Gastrocnemius medialis (tissue), 4 donors: ENCODE data around the gene NCKAP1. TPM values are rescaled to one million over a fixed set of nuclear protein-coding genes. Genes with fewer than 3 reads are reported as not detected.

Experiments used
- ATAC-seq, 2 donors: fragments of 150-250 bp; one replicate each; pipeline ENCODE4 v1.9.1; 2016
- DNase-seq, 2 donors: peaks; one replicate each; pipeline ENCODE4 v3.0.0-alpha.2; 2019
- H3K27ac ChIP-seq, 4 donors: fragments of 200-600 bp; sonication (generic); 1 replicate in 1 of 4; 2 replicates in 3 of 4; pipeline ENCODE4 v1.5.1; 2016 to 2018; ENCODE audit warnings: mild to moderate bottlenecking in 2 of 4, moderate library complexity in 1 of 4
- H3K27me3 ChIP-seq, 3 donors: fragments of 200-600 bp; sonication (generic) in 2 of 3; 1 replicate in 1 of 3; 2 replicates in 2 of 3; pipeline versions ENCODE4 v1.5.1 to v1.6.0; 2016 to 2019; ENCODE audit warnings: mild to moderate bottlenecking in 1 of 3, moderate library complexity in 1 of 3
- H3K36me3 ChIP-seq, 2 donors: fragments of 200-600 bp; sonication (generic) in 1 of 2; one replicate each; pipeline ENCODE4 v1.5.1; 2017 to 2018
- H3K4me1 ChIP-seq, 2 donors: fragments of 200-600 bp; sonication (generic) in 1 of 2; one replicate each; pipeline ENCODE4 v1.5.1; 2016 to 2017; ENCODE audit warnings: mild to moderate bottlenecking in 2 of 2
- H3K4me3 ChIP-seq, 4 donors: fragments of 200-600 bp; sonication (generic) in 3 of 4; 1 replicate in 1 of 4; 2 replicates in 3 of 4; pipeline ENCODE4 v1.5.1; 2016 to 2019; ENCODE audit warnings: mild to moderate bottlenecking in 2 of 4
- H3K9me3 ChIP-seq, 3 donors: fragments of 200-600 bp; sonication (generic) in 2 of 3; 1 replicate in 1 of 3; 2 replicates in 2 of 3; pipeline ENCODE4 v1.5.1; 2016 to 2019
- CTCF ChIP-seq, 5 experiments: fragments of 450-650 bp in 3 of 5; fragments of 200-600 bp in 2 of 5; sonication (generic) in 2 of 5; IDR thresholded peaks in 4 of 5; conservative IDR thresholded peaks in 1 of 5; 1 replicate in 4 of 5; 2 replicates in 1 of 5; pipeline ENCODE4 v1.5.1; 2016 to 2019; ENCODE audit warnings: antibody characterized with exemption in 5 of 5, mild to moderate bottlenecking in 3 of 5, moderate library complexity in 3 of 5
- POLR2A ChIP-seq, 2 donors: fragments of 450-650 bp; IDR thresholded peaks; one replicate each; pipeline ENCODE4 v1.6.1; 2017; ENCODE audit warnings: antibody characterized with exemption in 2 of 2, mild to moderate bottlenecking in 2 of 2, moderate library complexity in 2 of 2
- in situ Hi-C, 4 donors: fragments of 200-750 bp; cut with MboI; loops; one replicate each; pipeline versions ENCODE4 v1.15.0 to v1.8.0; 2017; ENCODE audit warnings: low sequenced_read_pairs in 4 of 4
- intact Hi-C: fragments of 100-400 bp; cut with DNase I; formaldehyde crosslinking; loops from one replicate; pipeline ENCODE4 v1.15.1; 2023; ENCODE audit warnings: low total_unique reads
- total RNA-seq, 4 donors: library from RNA; depleted of rRNA; stranded (reverse); fragments of >200 nt; gene quantifications; one replicate each; pipeline versions ENCODE4 v1.1.0 to v1.2.3, GENCODE V29; 2016

The NCKAP1 gene
- total RNA-seq, 4 donors from 2014 or later: 152 to 303 (median 168) TPM

GRCh38 chr2:183027443-183027842, 10.8 kb downstream of the NCKAP1 start:
- Histone ChIP-seq H3K4me3 (no peak overlapping the region), H3K27me3 (no peaks in the 10 kb centered on the region), H3K36me3 (peaks cover 0 to 12% of the 10 kb centered on the region in 2 donors), H3K27ac (no peak overlapping the region), H3K4me1 (peaks cover 92% of the 10 kb centered on the region in 2 donors), H3K9me3 (no peaks in the 10 kb centered on the region)
- TF ChIP-seq CTCF (IDR thresholded peaks at IDR 0.05 in 4 of 5, conservative IDR thresholded peaks at IDR 0.05 in 1 of 5) (no peak), POLR2A (IDR thresholded peaks at IDR 0.05) (no peak)
- in situ Hi-C loops (no loop called here), intact Hi-C loops (no loop called here)
- DNase-seq (no peak), ATAC-seq (no peak)

GRCh38 chr2:183026424-183026823, 11.8 kb downstream of the NCKAP1 start:
- in situ Hi-C loops (no loop called here), intact Hi-C loops (no loop called here)
- ATAC-seq: no peak
- TF ChIP-seq CTCF (IDR thresholded peaks at IDR 0.05 in 4 of 5, conservative IDR thresholded peaks at IDR 0.05 in 1 of 5): no peak
- H3K36me3 ChIP-seq: peaks cover 0 to 12% of the 10 kb centered on the region in 2 donors
- no peaks in the 10 kb centered on the region for H3K9me3 ChIP-seq
- no peak overlapping the region for H3K4me3 ChIP-seq
- no peak for DNase-seq
- H3K4me1 ChIP-seq: peaks cover 87 to 89% of the 10 kb centered on the region in 2 donors
- no peak overlapping the region for H3K27ac ChIP-seq
- no peaks in the 10 kb centered on the region for H3K27me3 ChIP-seq

GRCh38 chr2:183025993-183026392, 12.3 kb downstream of the NCKAP1 start:
- TF ChIP-seq POLR2A (IDR thresholded peaks at IDR 0.05) (no peak), CTCF (IDR thresholded peaks at IDR 0.05 in 4 of 5, conservative IDR thresholded peaks at IDR 0.05 in 1 of 5) (no peak)
- in situ Hi-C loops (no loop called here), intact Hi-C loops (no loop called here)
- Histone ChIP-seq H3K27ac (no peak overlapping the region), H3K27me3 (no peaks in the 10 kb centered on the region), H3K4me3 (no peak overlapping the region), H3K9me3 (no peaks in the 10 kb centered on the region), H3K36me3 (peaks cover 0 to 12% of the 10 kb centered on the region in 2 donors), H3K4me1 (peaks cover 83 to 85% of the 10 kb centered on the region in 2 donors)
- no peak for DNase-seq
- no peak for ATAC-seq

GRCh38 chr2:183024339-183025095, 13.7 kb downstream of the NCKAP1 start:
- Histone ChIP-seq H3K4me3 (peak overlapping the region in 1 of 4 donors; percentile 37), H3K4me1 (peaks cover 79 to 84% of the 10 kb centered on the region in 2 donors), H3K36me3 (peaks cover 0 to 12% of the 10 kb centered on the region in 2 donors), H3K27me3 (no peaks in the 10 kb centered on the region), H3K27ac (peak overlapping the region in 2 of 4 donors; percentile 31 to 41), H3K9me3 (no peaks in the 10 kb centered on the region)
- peak; percentile 68 to 91 for ATAC-seq
- in situ Hi-C loops (no loop called here), intact Hi-C loops (no loop called here)
- DNase-seq: no peak
- TF ChIP-seq CTCF (IDR thresholded peaks at IDR 0.05 in 4 of 5, conservative IDR thresholded peaks at IDR 0.05 in 1 of 5) (no peak), POLR2A (IDR thresholded peaks at IDR 0.05) (no peak)
